Hepatocyte (in vitro differentiated cells): ENCODE data around the gene NEMP1.

Experiments used
- EZH2 ChIP-seq: fragments of 200-600 bp; sonication (generic); IDR thresholded peaks from 2 replicates; pipeline ENCODE4 v1.6.1; 2016; ENCODE audit warnings: antibody characterized with exemption, mild to moderate bottlenecking, borderline replicate concordance
- TF ChIP-seq, protein P1 (sequence below): fragments of 200-600 bp; sonication (generic); IDR thresholded peaks from 2 replicates; pipeline ENCODE4 v1.5.1; 2016; ENCODE audit warnings: antibody characterized with exemption, mild to moderate bottlenecking; ENCODE audit not compliant: poor library complexity

GRCh38 chr12:57063991-57064685, 14.5 kb downstream of the NEMP1 start:
- TF ChIP-seq, protein P1, sequence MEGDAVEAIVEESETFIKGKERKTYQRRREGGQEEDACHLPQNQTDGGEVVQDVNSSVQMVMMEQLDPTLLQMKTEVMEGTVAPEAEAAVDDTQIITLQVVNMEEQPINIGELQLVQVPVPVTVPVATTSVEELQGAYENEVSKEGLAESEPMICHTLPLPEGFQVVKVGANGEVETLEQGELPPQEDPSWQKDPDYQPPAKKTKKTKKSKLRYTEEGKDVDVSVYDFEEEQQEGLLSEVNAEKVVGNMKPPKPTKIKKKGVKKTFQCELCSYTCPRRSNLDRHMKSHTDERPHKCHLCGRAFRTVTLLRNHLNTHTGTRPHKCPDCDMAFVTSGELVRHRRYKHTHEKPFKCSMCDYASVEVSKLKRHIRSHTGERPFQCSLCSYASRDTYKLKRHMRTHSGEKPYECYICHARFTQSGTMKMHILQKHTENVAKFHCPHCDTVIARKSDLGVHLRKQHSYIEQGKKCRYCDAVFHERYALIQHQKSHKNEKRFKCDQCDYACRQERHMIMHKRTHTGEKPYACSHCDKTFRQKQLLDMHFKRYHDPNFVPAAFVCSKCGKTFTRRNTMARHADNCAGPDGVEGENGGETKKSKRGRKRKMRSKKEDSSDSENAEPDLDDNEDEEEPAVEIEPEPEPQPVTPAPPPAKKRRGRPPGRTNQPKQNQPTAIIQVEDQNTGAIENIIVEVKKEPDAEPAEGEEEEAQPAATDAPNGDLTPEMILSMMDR = no peak
- TF ChIP-seq EZH2 = no peak
